SK-N-SH treated with all-trans-retinoic acid at 6 μM for 48 hours (cell line): Measurements from ENCODE around the gene PPP2R5D.

Source experiments
- CSDC2 ChIP-seq: fragments of 250-450 bp; sonication (Bioruptor Pico); IDR thresholded peaks from 2 replicates; pipeline ENCODE4 v1.5.0; 2020; ENCODE audit warnings: mild to moderate bottlenecking, moderate library complexity
- CSRNP3 ChIP-seq: fragments of 250-450 bp; sonication (Bioruptor Pico); IDR thresholded peaks from 2 replicates; pipeline ENCODE4 v1.5.1; 2021; ENCODE audit warnings: mild to moderate bottlenecking, moderate library complexity
- PATZ1 ChIP-seq: fragments of 250-450 bp; sonication (Bioruptor Pico); IDR thresholded peaks from 2 replicates; pipeline ENCODE4 v1.8.0; 2020; ENCODE audit warnings: mild to moderate bottlenecking, moderate library complexity, borderline replicate concordance
- PPARA ChIP-seq: fragments of 250-450 bp; sonication (Bioruptor Pico); IDR thresholded peaks from 2 replicates; pipeline ENCODE4 v1.5.0; 2020; ENCODE audit warnings: mild to moderate bottlenecking, borderline replicate concordance
- ZFP3 ChIP-seq: fragments of 250-450 bp; sonication (Bioruptor Pico); IDR thresholded peaks from 2 replicates; pipeline ENCODE4 v1.5.0; 2020; ENCODE audit warnings: mild to moderate bottlenecking, moderate library complexity
- ZFP30 ChIP-seq: fragments of 450-650 bp; formaldehyde crosslinking; IDR thresholded peaks from 2 replicates; pipeline ENCODE4 v1.5.0; 2022; ENCODE audit warnings: mild to moderate bottlenecking, moderate library complexity
- ZNF565 ChIP-seq: fragments of 450-650 bp; formaldehyde crosslinking; conservative IDR thresholded peaks from 2 replicates; pipeline ENCODE4 v1.5.0; 2020; ENCODE audit warnings: low read depth, mild to moderate bottlenecking, moderate library complexity

GRCh38 chr6:42963179-42963854 is 21.1 kb upstream of the PPP2R5D start:
- no peak for TF ChIP-seq PATZ1 (CRISPR knock-in tag)
- no peak for TF ChIP-seq CSRNP3
- TF ChIP-seq PPARA, result no peak
- TF ChIP-seq ZFP30 (CRISPR knock-in tag), result no peak
- TF ChIP-seq ZNF565 (CRISPR knock-in tag), result no peak
- no peak for TF ChIP-seq ZFP3 (CRISPR knock-in tag)
- no peak for TF ChIP-seq CSDC2 (CRISPR knock-in tag)
